DMS114 treated with DMSO at 0.1 percent for 48 hours (cell line): ENCODE data around the gene ACOT2.
"Not testable (repeated sequence)": the region's sequence is repeated elsewhere in the genome, so short reads cannot be mapped to it uniquely, and the experiment has no call there.

Experiments
- DNase-seq: peaks from one replicate; lab custom pipeline; 2025; ENCODE audit not compliant: unreplicated experiment; lab: John Stamatoyannopoulos, UW

Gene ACOT2

GRCh38 chr14:73567951-73568885 lies 795 bp upstream of the ACOT2 start:
- DNase-seq: no peak

- DNase-seq: not testable (repeated sequence)
These were observed 178 bp upstream of the ACOT2 start for GRCh38 chr14:73568886-73569184.

DNA sequence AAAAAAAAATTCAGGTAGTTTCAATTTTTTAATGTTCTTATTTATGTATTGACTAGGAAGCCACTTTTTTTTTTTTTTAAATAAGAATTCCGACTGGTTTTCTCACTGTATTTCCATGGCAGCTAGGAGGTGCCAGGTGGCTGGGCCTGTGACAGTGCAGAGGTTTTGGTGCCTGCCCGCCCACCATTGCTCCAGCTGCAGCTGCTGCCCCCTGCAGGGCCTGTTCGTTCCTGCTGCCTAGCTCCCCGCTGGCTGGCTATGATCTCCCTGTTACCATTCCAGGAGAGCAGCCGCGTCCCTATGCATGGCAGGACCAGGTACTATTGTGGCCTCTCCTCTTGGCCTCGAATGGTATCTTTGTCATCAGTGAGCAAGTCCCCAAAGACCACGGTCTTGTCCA lies 1.9 kb downstream of the ACOT2 start:
- DNase-seq: not testable (repeated sequence)

- DNase-seq: not testable (repeated sequence)
These were observed 4.0 kb downstream of the ACOT2 start for GRCh38 chr14:73573034-73573433.

GRCh38 chr14:73573740-73574139 lies 4.7 kb downstream of the ACOT2 start:
- not testable (repeated sequence) for DNase-seq

DNA sequence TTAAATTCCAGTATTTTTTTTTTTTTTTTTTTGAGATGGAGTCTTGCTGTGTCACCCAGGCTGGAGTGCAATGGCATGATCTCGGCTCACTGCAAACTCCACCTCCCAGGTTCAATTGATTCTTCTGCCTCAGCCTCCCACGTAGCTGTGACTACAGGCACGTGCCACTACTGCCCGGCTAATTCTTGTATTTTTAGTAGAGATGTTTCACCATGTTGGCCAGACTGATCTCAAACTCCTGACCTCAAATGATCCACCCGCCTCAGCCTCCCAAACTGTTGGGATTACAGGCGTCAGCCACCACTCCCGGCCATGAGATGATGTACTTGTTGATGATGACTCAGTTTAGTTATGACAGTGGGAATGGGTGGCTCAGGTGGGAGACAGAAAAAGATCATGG lies 5.2 kb downstream of the ACOT2 start:
- DNase-seq: not testable (repeated sequence)

DNA sequence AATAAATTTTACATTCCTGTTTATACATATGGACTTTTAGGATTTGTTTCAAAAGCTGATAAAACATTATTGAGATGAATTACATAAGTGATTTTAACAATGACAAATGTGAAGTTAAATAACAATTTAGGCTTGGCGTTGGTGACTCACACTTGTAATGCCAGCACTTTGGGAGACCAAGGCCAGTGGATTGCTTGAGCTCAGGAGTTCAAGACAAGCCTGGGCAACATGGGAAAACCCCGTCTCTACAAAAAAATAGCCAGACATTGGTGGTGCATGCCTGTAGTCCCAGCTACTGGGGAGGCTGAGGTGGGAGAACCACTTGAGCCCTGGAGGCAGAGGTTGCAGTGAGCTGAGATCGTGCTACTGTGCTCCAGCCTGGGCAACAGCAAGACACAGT lies 7.4 kb downstream of the ACOT2 start:
- DNase-seq: no peak

DNA sequence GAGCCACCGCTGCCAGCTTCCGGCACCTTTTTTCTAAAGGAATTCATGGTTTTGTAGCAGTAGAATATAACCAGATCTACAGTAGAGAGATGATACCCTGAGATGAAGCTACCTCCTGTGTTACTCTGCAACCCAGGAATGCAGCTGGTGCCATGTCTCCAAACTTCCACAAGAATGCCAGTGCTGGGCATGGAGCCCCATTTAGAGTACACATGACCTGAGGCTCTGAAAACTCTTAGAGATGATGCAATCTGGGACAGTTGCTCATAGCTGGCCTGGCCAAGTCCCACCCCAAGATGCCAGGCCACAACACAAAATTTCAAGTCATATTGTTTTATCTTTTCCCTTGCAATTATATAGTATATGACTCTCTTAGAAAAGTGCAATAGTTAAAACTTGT lies 8.2 kb downstream of the ACOT2 start:
- DNase-seq: not testable (repeated sequence)

- not testable (repeated sequence) for DNase-seq
These were observed 13.3 kb downstream of the ACOT2 start for GRCh38 chr14:73582102-73582979.

- DNase-seq: no peak
These were observed 19.7 kb downstream of the ACOT2 start for GRCh38 chr14:73588695-73589094.

DNA sequence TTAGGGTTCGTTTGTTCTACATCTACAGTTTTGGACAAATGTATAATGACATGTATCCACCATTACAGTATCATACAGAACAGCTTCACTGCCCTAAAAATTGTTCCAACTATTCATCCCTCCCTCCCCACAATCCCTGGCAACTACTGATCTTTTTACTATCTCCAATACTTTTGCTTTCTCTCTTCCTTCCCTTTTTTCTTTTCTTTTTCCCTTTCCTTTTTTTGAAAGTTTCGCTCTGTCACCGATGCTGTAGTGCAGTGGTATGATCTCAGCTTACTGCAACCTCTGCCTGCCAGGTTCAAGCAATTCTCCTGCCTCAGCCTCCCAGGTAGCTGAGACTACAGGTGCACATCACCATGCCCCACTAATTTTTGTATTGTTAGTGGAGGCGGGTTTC lies 20.1 kb downstream of the ACOT2 start:
- no peak for DNase-seq

DNA sequence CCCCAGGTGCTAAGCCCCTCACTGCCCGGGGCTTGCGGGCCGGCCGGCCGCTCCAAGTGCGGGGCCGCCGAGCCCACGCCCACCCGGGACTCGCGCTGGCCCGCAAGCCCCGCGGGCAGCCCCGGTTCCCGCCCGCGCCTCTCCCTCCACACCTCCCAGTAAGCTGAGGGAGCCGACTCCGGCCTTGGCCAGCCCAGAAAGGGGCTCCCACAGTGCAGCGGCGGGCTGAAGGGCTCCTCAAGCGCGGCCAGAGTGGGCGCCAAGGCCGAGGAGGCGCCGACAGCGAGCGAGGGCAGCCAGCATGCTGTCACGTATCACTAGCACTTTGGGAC lies 21.6 kb downstream of the ACOT2 start:
- DNase-seq: not testable (repeated sequence)

DNA sequence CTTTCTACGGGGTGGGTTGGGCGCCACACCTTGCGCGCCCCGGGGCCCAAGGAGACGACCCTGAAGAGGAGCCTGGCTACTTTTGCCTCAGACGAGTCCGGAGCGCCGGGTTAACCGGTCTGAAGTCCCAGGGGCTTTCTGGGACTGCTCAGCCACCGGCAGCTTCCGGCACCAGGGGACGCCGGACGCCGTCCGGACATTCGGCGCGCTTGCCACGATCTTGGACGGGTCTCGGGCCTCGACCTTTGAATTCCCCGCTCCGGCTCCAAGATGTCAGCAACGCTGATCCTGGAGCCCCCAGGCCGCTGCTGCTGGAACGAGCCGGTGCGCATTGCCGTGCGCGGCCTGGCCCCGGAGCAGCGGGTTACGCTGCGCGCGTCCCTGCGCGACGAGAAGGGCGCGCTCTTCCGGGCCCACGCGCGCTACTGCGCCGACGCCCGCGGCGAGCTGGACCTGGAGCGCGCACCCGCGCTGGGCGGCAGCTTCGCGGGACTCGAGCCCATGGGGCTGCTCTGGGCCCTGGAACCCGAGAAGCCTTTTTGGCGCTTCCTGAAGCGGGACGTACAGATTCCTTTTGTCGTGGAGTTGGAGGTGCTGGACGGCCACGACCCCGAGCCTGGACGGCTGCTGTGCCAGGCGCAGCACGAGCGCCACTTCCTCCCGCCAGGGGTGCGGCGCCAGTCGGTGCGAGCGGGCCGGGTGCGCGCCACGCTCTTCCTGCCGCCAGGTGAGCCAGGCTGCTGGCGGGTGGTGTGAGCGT lies 22.9 kb downstream of the ACOT2 start, which contains the start of gene ACOT4:
ACOT4 (plus strand) TSS at position 184 of the 760 bp plus-strand sequence; CDS start at position 271, 87 bp downstream.
- DNase-seq: peak; percentile 18

- DNase-seq: no peak
These were observed 25.5 kb downstream of the ACOT2 start for GRCh38 chr14:73594491-73594890.

DNA sequence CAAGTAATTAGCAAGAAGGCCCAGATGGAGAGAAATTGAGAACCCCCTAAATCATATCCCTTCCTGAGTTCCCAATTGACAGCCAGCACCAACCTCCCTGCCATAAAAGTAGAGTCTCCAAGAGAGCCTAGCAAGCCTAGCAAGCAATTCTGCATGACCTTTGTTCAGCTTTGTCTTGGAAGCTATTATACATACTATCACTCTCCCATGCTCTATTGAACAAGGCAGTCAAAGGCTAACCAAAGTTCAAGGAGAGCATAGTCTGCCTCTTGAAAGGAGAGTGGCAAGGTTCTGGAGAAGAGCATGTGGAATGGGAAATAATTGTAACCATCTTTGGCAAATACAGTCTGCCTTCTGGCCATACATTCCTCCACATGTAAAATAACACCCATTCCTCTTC lies 30.5 kb downstream of the ACOT2 start:
- DNase-seq: no peak

DNA sequence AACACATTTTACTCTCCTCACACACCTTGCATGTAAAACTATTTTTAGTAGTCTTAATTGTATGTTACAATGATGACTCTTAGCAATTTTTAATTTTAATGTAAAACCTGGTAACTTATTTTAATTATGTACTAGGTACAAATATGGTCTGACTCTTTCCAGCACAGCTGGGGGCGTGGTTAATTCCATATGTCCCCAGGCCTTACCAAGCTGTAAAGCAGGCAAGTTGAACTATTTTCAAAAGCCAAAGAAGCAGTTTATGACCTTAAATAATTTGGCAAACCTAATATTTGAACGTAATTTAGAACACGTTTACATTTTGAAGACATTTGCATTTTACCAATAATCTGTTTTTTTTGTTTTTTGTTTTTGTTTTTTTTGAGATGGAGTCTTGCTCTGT lies 34.0 kb downstream of the ACOT2 start:
- no peak for DNase-seq

GRCh38 chr14:73606271-73606670 lies 37.3 kb downstream of the ACOT2 start:
- DNase-seq: no peak

- no peak for DNase-seq
These were observed 38.2 kb downstream of the ACOT2 start for GRCh38 chr14:73607241-73607640.

DNA sequence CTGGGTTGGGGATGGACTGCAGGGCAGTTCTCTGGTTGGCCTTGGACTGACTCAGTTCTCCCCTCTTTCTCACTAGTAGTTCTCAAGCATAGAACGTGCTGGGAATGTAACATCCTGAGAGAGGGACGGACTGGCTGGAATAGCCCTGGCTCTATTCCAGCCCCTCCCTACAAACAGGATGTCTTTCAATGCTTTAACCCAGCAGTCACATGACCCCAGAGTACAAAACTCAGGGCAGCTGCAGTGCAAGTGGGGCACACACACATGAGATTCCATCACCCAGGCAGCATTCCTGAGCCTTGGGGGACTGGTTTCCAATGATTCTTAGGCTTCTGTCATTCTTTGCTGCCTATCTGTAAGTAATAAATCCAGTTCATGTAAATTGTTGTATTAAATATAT lies 41.7 kb downstream of the ACOT2 start:
- DNase-seq: no peak

GRCh38 chr14:73612339-73613045 lies 43.5 kb downstream of the ACOT2 start, which contains the start of gene ACOT6:
TSS of gene ACOT6 (plus strand) at chr14:73612517. CDS start at chr14:73612572, 55 bp downstream.
- peak; percentile 61 for DNase-seq

DNA sequence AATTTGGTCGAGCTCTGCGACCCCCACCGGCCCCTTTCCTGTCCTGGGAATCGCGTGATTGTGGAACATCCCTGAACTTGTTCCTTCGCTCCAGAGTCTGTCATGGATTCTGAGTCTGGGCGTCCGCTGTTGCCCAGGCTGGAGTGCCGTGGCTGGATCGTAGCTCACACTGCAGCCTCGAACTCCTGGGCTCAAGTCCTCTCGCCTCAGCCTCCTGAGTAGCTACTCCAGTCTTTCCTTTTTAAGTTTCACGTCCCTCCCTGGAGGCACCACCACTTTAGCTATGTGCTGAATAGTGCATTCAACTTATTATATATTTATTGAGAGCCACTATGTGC lies 44.0 kb downstream of the ACOT2 start:
- peak; percentile 31 for DNase-seq
